SJSA1 (cell line): ENCODE results near the gene ROBO4. TPM values are rescaled to one million over a fixed set of nuclear protein-coding genes. Genes with fewer than 3 reads are reported as not detected.

Source experiments
- DNase-seq, 2 experiments: peaks; one replicate each; pipeline ENCODE4 v3.0.0-alpha.2; 2015 to 2020; ENCODE audit warnings: low spot score in 2 of 2, low read depth in 1 of 2
- H3K27ac ChIP-seq: fragments of 250-450 bp; sonication (Bioruptor Pico); 2 replicates; pipeline ENCODE4 v1.5.1; 2020; ENCODE audit warnings: mild to moderate bottlenecking, moderate library complexity
- H3K27me3 ChIP-seq: fragments of 250-450 bp; sonication (Bioruptor Pico); replicated peaks from 2 replicates; pipeline ENCODE4 v1.5.1; 2020; ENCODE audit warnings: mild to moderate bottlenecking, moderate library complexity
- H3K36me3 ChIP-seq: fragments of 250-450 bp; sonication (Bioruptor Pico); 2 replicates; pipeline ENCODE4 v1.5.1; 2020; ENCODE audit warnings: mild to moderate bottlenecking
- H3K4me1 ChIP-seq: fragments of 250-450 bp; sonication (Bioruptor Pico); replicated peaks from 2 replicates; pipeline ENCODE4 v1.6.1; 2021; ENCODE audit warnings: mild to moderate bottlenecking
- H3K4me3 ChIP-seq: fragments of 250-450 bp; sonication (Bioruptor Pico); 2 replicates; pipeline ENCODE4 v1.5.1; 2020; ENCODE audit warnings: mild to moderate bottlenecking
- H3K9me3 ChIP-seq: fragments of 250-450 bp; sonication (Bioruptor Pico); replicated peaks from 2 replicates; pipeline ENCODE4 v1.5.1; 2020; ENCODE audit warnings: mild to moderate bottlenecking
- total RNA-seq: library from RNA; depleted of rRNA; stranded (reverse); fragments of >200 nt; shearing (Covaris generic); gene quantifications from 2 replicates; pipeline ENCODE4 v1.2.3, GENCODE V29; 2014

The ROBO4 gene
- total RNA-seq, 1 experiment from 2014 or later, result 0.97 TPM

GRCh38 chr11:124890151-124890550, 7.5 kb downstream of the ROBO4 start:
- H3K36me3 ChIP-seq, result no peaks in the 10 kb centered on the region
- no peak overlapping the region for H3K4me3 ChIP-seq
- H3K4me1 ChIP-seq, result no peaks in the 10 kb centered on the region
- no peaks in the 10 kb centered on the region for H3K27me3 ChIP-seq
- no peak overlapping the region for H3K27ac ChIP-seq
- H3K9me3 ChIP-seq, result no peaks in the 10 kb centered on the region
- DNase-seq, result no peak

GRCh38 chr11:124889191-124890091, 8.2 kb downstream of the ROBO4 start:
- no peak overlapping the region for H3K4me3 ChIP-seq
- H3K4me1 ChIP-seq, result no peaks in the 10 kb centered on the region
- H3K36me3 ChIP-seq, result no peaks in the 10 kb centered on the region
- no peaks in the 10 kb centered on the region for H3K27me3 ChIP-seq
- H3K9me3 ChIP-seq, result no peaks in the 10 kb centered on the region
- no peak overlapping the region for H3K27ac ChIP-seq
- DNase-seq, result no peak

GRCh38 chr11:124887667-124888013, 10.0 kb downstream of the ROBO4 start:
- Histone ChIP-seq H3K36me3 (no peaks in the 10 kb centered on the region), H3K9me3 (no peaks in the 10 kb centered on the region), H3K4me1 (peaks cover 2% of the 10 kb centered on the region; the same call in 1 of the 2 replicates), H3K4me3 (no peak overlapping the region), H3K27ac (no peak overlapping the region), H3K27me3 (no peaks in the 10 kb centered on the region)
- DNase-seq, result no peak

GRCh38 chr11:124886978-124887666, 10.5 kb downstream of the ROBO4 start:
- Histone ChIP-seq H3K36me3 (no peaks in the 10 kb centered on the region), H3K4me1 (peaks cover 7% of the 10 kb centered on the region; the same call in 1 of the 2 replicates), H3K4me3 (no peak overlapping the region), H3K27ac (no peak overlapping the region), H3K9me3 (no peaks in the 10 kb centered on the region), H3K27me3 (no peaks in the 10 kb centered on the region)
- no peak for DNase-seq

- Histone ChIP-seq H3K4me3 (no peak overlapping the region), H3K9me3 (no peaks in the 10 kb centered on the region), H3K36me3 (no peaks in the 10 kb centered on the region), H3K4me1 (peaks cover 7% of the 10 kb centered on the region; the same call in 1 of the 2 replicates), H3K27ac (no peak overlapping the region), H3K27me3 (no peaks in the 10 kb centered on the region)
- no peak for DNase-seq
Measured at GRCh38 chr11:124886476-124886875, 11.2 kb downstream of the ROBO4 start.

GRCh38 chr11:124884869-124885479, 12.7 kb downstream of the ROBO4 start:
- Histone ChIP-seq H3K9me3 (no peaks in the 10 kb centered on the region), H3K4me3 (no peak overlapping the region), H3K27me3 (no peaks in the 10 kb centered on the region), H3K27ac (no peak overlapping the region), H3K36me3 (no peaks in the 10 kb centered on the region), H3K4me1 (peaks cover 7% of the 10 kb centered on the region; the same call in 1 of the 2 replicates)
- no peak for DNase-seq

- Histone ChIP-seq H3K27ac (no peak overlapping the region), H3K4me1 (peaks cover 7% of the 10 kb centered on the region; the same call in 1 of the 2 replicates)
Measured at GRCh38 chr11:124884340-124884739, 13.3 kb downstream of the ROBO4 start.

GRCh38 chr11:124882339-124883071, 15.2 kb downstream of the ROBO4 start:
- no peaks in the 10 kb centered on the region for H3K9me3 ChIP-seq
- H3K4me3 ChIP-seq, result no peak overlapping the region
- H3K27me3 ChIP-seq, result no peaks in the 10 kb centered on the region
- DNase-seq, result peak in 1 of 2 experiments; percentile 16
- peaks cover 7% of the 10 kb centered on the region; the same call in 1 of the 2 replicates for H3K4me1 ChIP-seq
- H3K36me3 ChIP-seq, result no peaks in the 10 kb centered on the region
- no peak overlapping the region for H3K27ac ChIP-seq

More at GRCh38 chr11:124884340-124884739, 13.3 kb downstream of the ROBO4 start:
- DNase-seq, result no peak
- no peaks in the 10 kb centered on the region for H3K9me3 ChIP-seq
- H3K4me3 ChIP-seq, result no peak overlapping the region
- no peaks in the 10 kb centered on the region for H3K36me3 ChIP-seq
- H3K27me3 ChIP-seq, result no peaks in the 10 kb centered on the region

GRCh38 chr11:124880958-124881357, 16.7 kb downstream of the ROBO4 start:
- H3K27ac ChIP-seq, result no peak overlapping the region
- H3K36me3 ChIP-seq, result no peaks in the 10 kb centered on the region
- H3K9me3 ChIP-seq, result no peaks in the 10 kb centered on the region
- no peak overlapping the region for H3K4me3 ChIP-seq
- no peak for DNase-seq
- no peaks in the 10 kb centered on the region for H3K27me3 ChIP-seq
- H3K4me1 ChIP-seq, result peaks cover 14% of the 10 kb centered on the region; the same call in 1 of the 2 replicates

- no peak overlapping the region for H3K27ac ChIP-seq
- no peaks in the 10 kb centered on the region for H3K36me3 ChIP-seq
- no peaks in the 10 kb centered on the region for H3K27me3 ChIP-seq
- peaks cover 18% of the 10 kb centered on the region; the same call in 1 of the 2 replicates for H3K4me1 ChIP-seq
- no peaks in the 10 kb centered on the region for H3K9me3 ChIP-seq
- H3K4me3 ChIP-seq, result no peak overlapping the region
- no peak for DNase-seq
Measured at GRCh38 chr11:124880290-124880611, 17.4 kb downstream of the ROBO4 start.

GRCh38 chr11:124879493-124880289, 18.0 kb downstream of the ROBO4 start:
- Histone ChIP-seq H3K27ac (no peak overlapping the region), H3K4me1 (peaks cover 18% of the 10 kb centered on the region; the same call in 1 of the 2 replicates), H3K9me3 (no peaks in the 10 kb centered on the region), H3K27me3 (no peaks in the 10 kb centered on the region), H3K4me3 (no peak overlapping the region), H3K36me3 (no peaks in the 10 kb centered on the region)
- no peak for DNase-seq

- H3K27me3 ChIP-seq, result no peaks in the 10 kb centered on the region
- H3K4me1 ChIP-seq, result peaks cover 18% of the 10 kb centered on the region; the same call in 1 of the 2 replicates
- no peak overlapping the region for H3K4me3 ChIP-seq
Measured at GRCh38 chr11:124878759-124879492, 18.7 kb downstream of the ROBO4 start.

More at GRCh38 chr11:124878759-124879492, 18.7 kb downstream of the ROBO4 start:
- no peaks in the 10 kb centered on the region for H3K9me3 ChIP-seq
- H3K27ac ChIP-seq, result no peak overlapping the region
- no peak for DNase-seq
- no peaks in the 10 kb centered on the region for H3K36me3 ChIP-seq
